NCI-H1105 treated with DMSO at 0.1 percent for 48 hours (cell line): ENCODE results near the gene RXRA.

Source experiments
- DNase-seq: peaks from one replicate; lab custom pipeline; 2025; lab: John Stamatoyannopoulos, UW

Gene RXRA

GRCh38 chr9:134325813-134326723 is at the start of gene RXRA:
RXRA (plus strand) TSS chr9:134326455; CDS start chr9:134326632, 177 bp downstream.
- peak; percentile 65 for DNase-seq

- no peak for DNase-seq
These were observed 48.0 kb upstream of the RXRA start for GRCh38 chr9:134278286-134278685.

DNA sequence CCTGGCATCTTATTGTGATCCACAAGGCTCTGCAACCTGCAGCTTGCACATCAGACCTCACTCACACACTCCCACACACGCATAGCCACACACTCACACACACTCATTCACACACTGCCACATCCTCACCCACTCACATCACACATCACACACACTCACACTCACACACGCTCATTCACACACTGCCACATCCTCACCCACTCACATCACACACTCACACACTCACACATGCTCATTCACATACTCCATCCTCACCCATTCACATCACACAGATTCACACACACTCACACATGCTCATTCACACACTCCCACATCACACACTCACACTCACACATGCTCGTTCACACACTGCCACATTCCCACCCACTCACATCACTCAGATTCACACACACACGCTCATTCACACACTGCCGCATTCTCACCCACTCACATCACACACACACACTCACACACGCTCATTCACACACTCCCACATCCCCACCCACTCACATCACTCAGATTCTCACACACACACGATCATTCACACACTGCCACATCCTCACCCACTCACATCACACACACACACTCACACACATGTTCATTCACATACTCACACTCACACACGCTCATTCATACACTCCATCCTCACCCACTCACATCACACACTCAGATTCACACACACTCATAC is 47.1 kb upstream of the RXRA start:
- no peak for DNase-seq

DNA sequence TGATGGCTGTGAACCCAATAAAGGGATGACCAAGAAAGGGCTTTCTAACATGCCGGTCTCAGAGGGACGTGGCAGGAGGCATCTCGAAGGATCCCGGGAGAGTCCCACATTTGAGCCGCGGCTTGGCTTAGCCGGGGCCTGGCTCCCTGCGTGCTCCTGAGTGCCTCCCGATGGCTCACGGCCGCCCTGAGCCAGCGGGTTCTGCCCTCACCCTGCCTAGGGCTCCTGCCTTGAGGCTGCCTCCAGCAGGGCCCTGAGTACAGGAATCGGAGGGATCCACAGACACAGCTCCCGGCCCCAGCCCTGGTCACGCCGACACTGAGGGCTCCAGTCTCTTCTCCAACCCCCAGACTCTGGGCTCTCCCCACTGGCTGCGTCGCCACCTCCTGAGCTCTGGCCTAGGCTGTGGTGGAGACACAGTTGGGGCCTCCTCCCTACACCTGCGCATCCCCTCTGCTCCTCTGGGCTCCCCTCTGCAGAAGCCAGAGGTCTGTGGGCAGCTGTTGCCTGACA is 44.1 kb upstream of the RXRA start:
- DNase-seq: no peak

DNA sequence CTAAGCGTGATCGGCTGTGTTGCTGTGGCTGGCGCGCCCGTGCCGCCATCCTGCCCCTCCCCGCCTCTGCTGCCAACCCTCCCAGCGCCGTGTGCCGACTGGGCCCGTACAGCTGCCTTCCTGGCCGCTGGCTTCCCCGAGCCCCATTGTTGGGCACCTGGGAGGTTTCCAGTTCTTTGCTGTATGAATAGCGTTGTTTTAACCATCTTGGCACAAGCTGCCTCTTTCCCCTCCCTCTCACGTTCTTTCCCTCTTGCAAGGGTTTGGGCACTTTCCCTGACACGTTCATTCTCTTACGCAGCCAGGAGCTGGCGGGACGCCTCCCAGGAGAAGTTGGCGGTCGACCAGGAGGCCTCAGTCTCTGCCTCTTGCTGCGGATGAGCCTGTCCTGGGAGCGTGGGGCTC is 43.1 kb upstream of the RXRA start:
- peak; percentile 86 for DNase-seq

DNA sequence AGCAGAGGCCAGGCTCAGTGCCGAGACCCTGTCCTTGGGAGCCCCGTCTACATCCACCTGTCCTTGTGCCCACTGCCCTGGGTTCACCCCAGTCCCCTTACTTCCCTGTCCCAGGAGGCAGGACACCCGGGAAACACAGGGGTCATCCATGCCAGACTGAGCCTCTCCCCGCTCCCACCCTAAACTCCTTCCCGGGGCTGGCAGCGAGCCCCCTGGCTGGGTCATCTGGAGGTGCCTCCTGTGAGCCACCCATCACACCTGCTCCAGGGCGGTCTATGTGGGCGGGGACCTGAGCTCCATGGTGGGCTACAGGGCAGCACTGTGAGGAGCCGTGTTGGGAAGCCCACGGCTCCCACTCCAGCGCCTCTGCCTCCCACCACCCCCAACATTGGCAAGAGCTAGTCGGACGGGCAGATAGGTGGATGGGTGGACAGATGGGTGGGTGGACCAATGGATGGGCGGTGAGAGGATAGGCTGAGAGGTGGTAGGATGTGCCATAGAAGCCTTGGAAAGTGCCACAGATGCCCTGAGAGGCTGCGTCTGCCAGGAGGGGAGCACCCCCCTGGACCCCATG is 42.5 kb upstream of the RXRA start:
- no peak for DNase-seq

DNA sequence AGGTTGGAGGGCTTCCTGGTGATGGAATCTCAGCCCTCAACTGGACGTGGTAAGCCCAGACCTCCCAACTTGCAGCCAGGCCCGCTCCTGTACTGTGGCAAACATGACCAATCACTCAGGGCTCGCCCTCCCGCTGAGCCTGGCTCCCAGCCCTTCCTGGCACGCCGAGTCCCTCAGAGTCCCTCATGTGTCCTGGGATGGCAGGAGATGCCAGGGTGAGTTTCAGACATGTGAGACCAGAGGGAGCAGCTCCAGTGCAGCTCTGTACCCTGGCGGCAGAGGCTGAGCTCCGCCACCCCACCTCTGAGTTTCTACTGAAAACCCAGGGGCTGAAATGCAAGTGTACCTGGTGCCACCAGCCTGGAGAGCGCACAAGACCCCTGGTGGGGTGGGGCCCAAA is 42.0 kb upstream of the RXRA start:
- no peak for DNase-seq

- no peak for DNase-seq
These were observed 41.5 kb upstream of the RXRA start for GRCh38 chr9:134284741-134285140.

DNA sequence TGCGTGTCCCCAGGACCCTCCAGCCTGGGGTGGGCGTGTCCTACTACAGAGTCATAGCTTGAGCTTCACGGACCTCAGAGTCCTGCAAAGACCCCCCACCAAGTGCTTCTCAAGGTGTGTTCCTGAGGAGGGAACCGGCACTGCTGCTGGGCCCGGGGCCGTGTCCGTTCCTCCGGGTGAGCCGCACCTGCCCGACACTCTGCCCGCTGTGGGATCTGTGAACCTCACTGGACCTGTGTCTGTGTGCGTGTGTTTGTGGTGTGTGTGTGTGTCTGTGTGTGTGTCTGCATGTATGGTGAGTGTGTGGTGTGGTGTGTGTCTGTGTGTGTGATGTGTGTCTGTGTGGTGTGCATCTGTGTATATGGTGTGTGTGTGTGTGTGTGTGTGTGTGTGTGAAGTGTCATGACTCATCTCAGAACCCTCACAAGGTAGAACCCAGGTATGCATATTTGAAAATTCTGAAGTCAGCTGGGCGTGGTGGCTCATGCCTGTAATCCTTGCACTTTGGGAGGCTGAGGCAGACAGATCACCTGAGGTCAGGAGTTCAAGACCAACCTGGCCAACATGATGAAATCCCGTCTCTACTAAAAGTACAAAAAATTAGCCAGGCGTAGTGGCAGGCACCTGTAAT is 40.9 kb upstream of the RXRA start:
- DNase-seq: no peak

DNA sequence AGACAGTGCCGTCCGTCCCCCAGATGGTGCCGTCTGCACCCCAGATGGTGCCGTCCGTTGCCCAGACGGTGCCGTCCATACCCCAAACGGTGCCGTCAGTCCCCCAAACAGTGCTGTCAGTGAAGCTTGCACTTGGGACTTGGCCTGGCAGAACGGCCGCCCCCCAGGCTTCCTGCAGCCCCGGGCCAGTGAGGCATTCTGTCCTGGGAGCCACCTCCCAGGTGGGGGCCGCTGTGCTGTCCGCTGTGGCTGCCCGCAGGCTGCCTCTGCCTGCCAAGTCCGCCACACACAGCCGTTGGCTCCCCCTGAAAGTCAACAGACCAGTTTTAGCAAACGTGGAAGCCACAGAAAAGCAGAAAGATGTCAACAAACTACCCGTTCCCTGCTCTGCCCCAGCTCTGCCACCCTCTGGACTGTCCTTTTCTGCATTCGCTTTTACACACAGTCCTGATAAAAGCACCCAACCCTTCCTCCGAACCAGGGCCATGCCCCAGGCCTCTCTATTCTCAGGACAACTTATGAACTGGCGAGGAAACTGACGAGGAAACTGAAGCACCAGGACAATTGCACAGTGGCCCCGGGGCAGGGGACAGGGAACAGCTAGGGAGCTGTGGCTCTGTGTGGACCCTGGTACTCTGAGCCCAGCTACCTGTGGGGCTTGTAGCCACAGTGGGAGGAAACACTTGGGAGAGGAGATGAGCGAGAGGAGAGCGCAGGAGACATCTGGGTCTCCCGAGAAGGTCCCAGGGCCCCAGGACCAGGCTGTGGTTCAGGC is 39.6 kb upstream of the RXRA start:
- DNase-seq: no peak

- peak; percentile 41 for DNase-seq
These were observed 38.4 kb upstream of the RXRA start for GRCh38 chr9:134287591-134288491.

GRCh38 chr9:134288746-134289145 is 37.5 kb upstream of the RXRA start:
- DNase-seq: no peak

DNA sequence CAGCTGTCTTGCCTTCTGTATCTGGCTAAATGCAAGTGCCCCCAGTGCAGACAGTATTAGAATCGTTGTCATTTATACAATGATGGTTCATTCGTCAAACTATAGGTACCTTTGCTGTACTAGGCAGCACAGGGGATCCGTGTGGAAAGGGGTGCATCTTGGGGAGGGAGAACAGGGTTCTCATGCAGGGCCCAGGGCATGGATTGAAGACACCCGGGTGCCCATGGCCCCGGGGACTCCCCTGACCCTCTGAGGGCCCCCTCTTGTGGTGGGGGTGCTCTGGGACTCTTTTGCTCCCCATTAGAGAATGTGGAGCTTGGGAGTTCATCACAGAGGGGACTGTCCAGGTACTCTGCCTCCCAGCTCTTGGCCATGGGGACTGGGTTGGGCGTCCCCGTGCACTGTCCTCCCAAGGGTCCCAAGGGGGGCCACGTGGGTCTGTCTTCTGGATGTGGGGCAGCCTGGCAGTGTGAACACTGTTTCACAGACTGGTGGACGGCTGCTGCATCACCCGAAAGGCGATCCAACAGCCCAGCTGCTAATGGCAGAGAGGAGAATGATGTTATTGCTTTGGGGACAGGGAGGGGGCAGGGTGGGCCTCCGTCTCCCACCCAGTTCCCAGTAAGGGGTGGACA is 36.9 kb upstream of the RXRA start:
- DNase-seq: no peak

DNA sequence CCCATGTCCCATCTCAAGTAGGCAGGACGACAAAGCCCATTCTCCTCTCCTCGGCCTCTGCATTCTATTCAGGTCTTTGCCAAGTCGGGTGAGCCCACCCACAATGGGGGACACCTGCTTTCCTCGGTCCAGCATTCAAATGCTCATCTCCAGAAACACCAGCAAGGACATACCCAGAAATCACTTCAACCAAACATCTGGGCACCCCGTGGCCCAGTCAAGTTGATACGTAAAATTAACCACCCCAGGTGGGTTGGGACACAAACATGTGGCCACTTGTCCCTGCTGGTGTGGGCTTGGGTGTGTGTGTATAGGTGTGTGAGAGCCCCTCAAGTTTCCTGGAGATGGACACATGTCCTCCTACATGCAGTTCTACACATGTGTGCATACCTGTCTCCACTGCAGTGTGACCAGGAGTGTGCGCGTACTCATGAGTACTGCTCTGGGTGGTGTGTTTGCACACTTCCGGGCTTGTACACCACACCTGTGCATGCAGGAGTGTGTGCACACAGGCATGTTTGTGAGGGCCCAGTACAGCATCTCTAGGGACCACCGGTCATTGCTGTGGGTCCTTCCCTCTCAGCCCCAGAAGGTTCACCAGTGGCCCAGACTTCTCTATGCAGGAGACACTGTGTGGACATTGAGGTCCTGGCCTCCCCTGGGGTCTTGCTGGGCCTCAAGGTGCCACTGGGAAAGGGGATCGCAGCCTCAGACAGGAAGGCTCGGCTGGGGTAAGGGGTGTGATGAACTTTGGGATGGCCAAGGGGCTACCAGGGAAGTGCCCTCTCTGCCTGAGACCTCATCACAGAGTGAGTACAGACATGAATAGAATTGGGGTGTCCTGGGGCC is 35.4 kb upstream of the RXRA start:
- DNase-seq: no peak

- DNase-seq: no peak
These were observed 34.8 kb upstream of the RXRA start for GRCh38 chr9:134291452-134291881.

DNA sequence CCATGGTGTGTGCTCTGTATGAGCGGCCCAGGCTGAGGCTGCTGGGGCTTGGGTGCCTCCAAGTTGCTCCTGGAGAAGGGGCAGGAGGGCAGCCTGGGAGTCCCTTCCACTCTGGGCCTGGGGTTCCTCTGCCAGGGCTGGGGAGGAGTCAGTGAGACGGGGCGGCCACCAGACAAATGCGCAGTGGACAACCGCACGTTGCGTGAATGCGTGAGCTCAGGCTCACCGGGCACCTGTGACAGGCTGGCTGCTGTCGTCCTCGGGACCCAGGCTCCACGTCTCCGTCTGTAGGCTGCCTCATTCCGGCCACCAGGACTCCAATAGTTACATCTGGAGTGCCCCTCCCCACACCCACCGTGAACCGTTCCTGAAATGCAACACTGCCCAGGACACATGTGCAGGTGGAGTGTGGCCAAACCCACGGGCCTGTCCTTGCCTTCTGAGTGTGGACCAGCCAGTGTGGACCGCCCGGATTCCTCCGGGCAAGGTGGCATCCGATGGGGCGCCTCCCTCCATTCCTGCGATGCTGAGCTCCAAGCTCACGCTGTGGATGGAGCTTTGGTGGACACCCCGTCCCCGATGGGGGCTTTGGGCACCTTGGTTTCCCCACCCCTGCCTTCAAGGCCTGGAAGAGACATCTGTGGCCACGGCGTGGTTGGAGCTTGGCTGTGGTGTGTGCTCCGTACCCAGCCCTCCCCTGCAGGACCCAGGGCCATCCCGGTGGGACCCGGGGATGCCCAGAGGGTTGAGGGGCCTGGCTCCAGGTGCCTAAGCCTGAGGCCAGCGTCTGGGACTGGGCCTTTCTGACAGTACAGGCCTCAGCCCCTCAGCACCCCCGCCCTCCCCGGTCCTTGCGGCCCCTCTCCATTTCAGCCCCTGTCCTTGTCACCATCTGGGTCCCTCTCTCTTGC is 34.0 kb upstream of the RXRA start:
- DNase-seq: no peak

DNA sequence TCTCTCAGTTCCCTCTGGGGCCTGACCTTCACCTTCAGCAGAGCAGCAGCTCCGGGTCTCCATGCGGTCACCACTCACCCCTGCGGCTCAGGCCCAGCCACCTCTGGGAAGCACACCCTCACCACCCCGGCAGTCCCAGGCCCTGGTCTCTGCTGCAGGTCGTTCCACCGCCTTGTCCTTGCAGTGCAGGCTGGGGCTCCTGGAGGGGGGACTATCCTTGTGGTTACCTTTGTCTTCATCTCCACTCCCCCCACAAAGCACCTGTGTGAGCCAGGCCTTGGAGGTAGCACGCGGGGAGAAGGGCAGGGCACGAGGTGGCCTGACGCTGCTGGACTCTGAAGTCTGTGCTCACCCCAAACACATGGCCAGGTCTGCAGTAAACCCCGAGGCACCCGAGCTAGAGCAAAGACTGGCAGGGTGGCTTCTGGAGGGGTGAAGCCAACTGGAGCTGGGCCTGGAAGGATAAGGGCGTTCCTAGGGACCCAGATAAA is 33.2 kb upstream of the RXRA start:
- no peak for DNase-seq
